GM20431 (cell line): Measurements from ENCODE around the gene MRPL50.
"Not testable (repeated sequence)": the region's sequence is repeated elsewhere in the genome, so short reads cannot be mapped to it uniquely, and the experiment has no call there.

Experiments used
- in situ Hi-C: fragments of 300-500 bp; cut with MseI, MboI; formaldehyde crosslinking; loops from one replicate; pipeline ENCODE4 v1.15.0; 2020; ENCODE audit warnings: low sequenced_read_pairs; ENCODE audit not compliant: unreplicated experiment

Gene MRPL50

GRCh38 chr9:101418518-101419430 is 20.4 kb upstream of the MRPL50 start:
- in situ Hi-C loops, result no loop called here

GRCh38 chr9:101417977-101418376 is 19.6 kb upstream of the MRPL50 start:
- in situ Hi-C loops, result no loop called here

GRCh38 chr9:101417389-101417788 is 19.0 kb upstream of the MRPL50 start:
- in situ Hi-C loops, result no loop called here

GRCh38 chr9:101415578-101415977 is 17.2 kb upstream of the MRPL50 start:
- in situ Hi-C loops, result no loop called here

GRCh38 chr9:101414839-101415238 is 16.4 kb upstream of the MRPL50 start:
- in situ Hi-C loops, result no loop called here

GRCh38 chr9:101409079-101409477 is 10.7 kb upstream of the MRPL50 start:
- in situ Hi-C loops, result no loop called here

GRCh38 chr9:101408374-101409078 is 10.1 kb upstream of the MRPL50 start:
- in situ Hi-C loops, result no loop called here

GRCh38 chr9:101403516-101404285 is 5.3 kb upstream of the MRPL50 start:
- in situ Hi-C loops, result no loop called here

GRCh38 chr9:101400120-101400519 is 1.7 kb upstream of the MRPL50 start:
- in situ Hi-C loops, result no loop called here

- in situ Hi-C loops, result no loop called here
Measured at GRCh38 chr9:101399643-101399970, 1.2 kb upstream of the MRPL50 start.

- in situ Hi-C loops, result no loop called here
Measured at GRCh38 chr9:101398930-101399642, 668 bp upstream of the MRPL50 start.

- in situ Hi-C loops, result no loop called here
Measured at GRCh38 chr9:101397746-101398067, 711 bp downstream of the MRPL50 start.

- in situ Hi-C loops, result no loop called here
Measured at GRCh38 chr9:101394687-101395086, 3.7 kb downstream of the MRPL50 start.

GRCh38 chr9:101393135-101393534 is 5.3 kb downstream of the MRPL50 start:
- in situ Hi-C loops, result no loop called here

GRCh38 chr9:101388507-101388993 is 9.9 kb downstream of the MRPL50 start:
- in situ Hi-C loops, result no loop called here

- in situ Hi-C loops, result no loop called here
Measured at GRCh38 chr9:101387871-101388506, 10.4 kb downstream of the MRPL50 start.

GRCh38 chr9:101384873-101385536 is 13.4 kb downstream of the MRPL50 start, which contains the start of gene BAAT:
BAAT (minus strand) TSS chr9:101385006; CDS start chr9:101371404, 13,602 bp downstream.
- in situ Hi-C loops, result not testable (repeated sequence)

- in situ Hi-C loops, result no loop called here
Measured at GRCh38 chr9:101383361-101383760, 15.1 kb downstream of the MRPL50 start.

- in situ Hi-C loops, result no loop called here
Measured at GRCh38 chr9:101381833-101382342, 16.5 kb downstream of the MRPL50 start.
